ENCODE data around the gene ARNT2. TPM values are rescaled to one million over a fixed set of nuclear protein-coding genes. Genes with fewer than 3 reads are reported as not detected.

Gene ARNT2
- total and polyA plus RNA-seq, 8 donors: 0.58 to 27.4 (median 1.6) TPM

GRCh38 chr15:80636675-80637074 is 232.5 kb downstream of the ARNT2 start:
- Histone ChIP-seq H3K4me3 (no peak overlapping the region), H3K27me3 (no peaks in the 10 kb centered on the region), H3K9me3 (peaks cover 0 to 10% (median 5%) of the 10 kb centered on the region in 4 donors), H3K4me1 (peaks cover 0 to 3% (median 0%) of the 10 kb centered on the region in 4 donors), H3K27ac (no peak overlapping the region), H3K36me3 (no peaks in the 10 kb centered on the region)
- intact Hi-C loops (cut with DNase I; ENCODE audit: low total_unique reads): no loop called here
- TF ChIP-seq POLR2AphosphoS5 (IDR thresholded peaks at IDR 0.05) (no peak), CTCF (IDR thresholded peaks at IDR 0.05) (peak in 1 of 7 experiments; percentile 12), POLR2A (IDR thresholded peaks at IDR 0.05) (no peak)
- peak; percentile 20 to 51 for DNase-seq
- 30 to 45% (median 33%) methylated on average over 7 of the region's 7 CpGs for WGBS, 5 donors

DNA sequence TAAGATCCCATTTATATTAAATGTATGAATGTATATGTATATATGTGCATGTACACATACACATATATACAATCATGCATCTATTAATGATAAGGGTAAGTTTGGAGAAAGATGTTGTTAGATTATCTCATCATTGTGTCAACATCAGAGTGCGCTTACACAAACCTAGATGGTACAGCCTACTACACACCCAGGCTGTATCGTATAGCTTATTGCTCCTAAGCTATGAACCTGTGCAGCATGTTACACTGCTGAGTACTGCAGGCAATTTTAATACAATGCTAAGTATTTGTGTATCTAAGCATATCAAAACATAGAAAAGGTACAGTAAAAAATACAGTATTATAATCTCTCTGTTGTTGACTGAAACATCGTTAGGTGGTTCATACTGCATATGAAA is 233.6 kb downstream of the ARNT2 start:
- no peak for TF ChIP-seq POLR2A (IDR thresholded peaks at IDR 0.05)
- TF ChIP-seq EP300 (IDR thresholded peaks at IDR 0.05): no peak
- no peak for TF ChIP-seq CTCF (IDR thresholded peaks at IDR 0.05)
- no peak for TF ChIP-seq POLR2AphosphoS5 (IDR thresholded peaks at IDR 0.05)
- no peak for DNase-seq
- WGBS, 5 donors: 41 to 54% (median 50%) methylated on average over 3 of the region's 3 CpGs
- intact Hi-C loops (cut with DNase I; ENCODE audit: low total_unique reads): no loop called here
- Histone ChIP-seq H3K27me3 (no peaks in the 10 kb centered on the region), H3K36me3 (no peaks in the 10 kb centered on the region), H3K4me3 (no peak overlapping the region), H3K9me3 (peaks cover 0 to 10% (median 5%) of the 10 kb centered on the region in 4 donors), H3K27ac (no peak overlapping the region), H3K4me1 (peaks cover 0 to 3% (median 0%) of the 10 kb centered on the region in 4 donors)

- TF ChIP-seq CTCF (IDR thresholded peaks at IDR 0.05) (no peak), POLR2AphosphoS5 (IDR thresholded peaks at IDR 0.05) (no peak), EP300 (IDR thresholded peaks at IDR 0.05) (no peak), POLR2A (IDR thresholded peaks at IDR 0.05) (no peak)
- intact Hi-C loops (cut with DNase I; ENCODE audit: low total_unique reads): no loop called here
- no peaks in the 10 kb centered on the region for H3K27me3 ChIP-seq
- no peak for DNase-seq
- no peak overlapping the region for H3K4me3 ChIP-seq
- peaks cover 0 to 10% (median 5%) of the 10 kb centered on the region in 4 donors for H3K9me3 ChIP-seq
- H3K36me3 ChIP-seq: no peaks in the 10 kb centered on the region
- H3K27ac ChIP-seq: no peak overlapping the region
- H3K4me1 ChIP-seq: peaks cover 0 to 3% (median 0%) of the 10 kb centered on the region in 4 donors
- 54 to 83% (median 80%) methylated on average over 3 of the region's 3 CpGs for WGBS, 5 donors
These were observed 234.5 kb downstream of the ARNT2 start for GRCh38 chr15:80638553-80639167.

DNA sequence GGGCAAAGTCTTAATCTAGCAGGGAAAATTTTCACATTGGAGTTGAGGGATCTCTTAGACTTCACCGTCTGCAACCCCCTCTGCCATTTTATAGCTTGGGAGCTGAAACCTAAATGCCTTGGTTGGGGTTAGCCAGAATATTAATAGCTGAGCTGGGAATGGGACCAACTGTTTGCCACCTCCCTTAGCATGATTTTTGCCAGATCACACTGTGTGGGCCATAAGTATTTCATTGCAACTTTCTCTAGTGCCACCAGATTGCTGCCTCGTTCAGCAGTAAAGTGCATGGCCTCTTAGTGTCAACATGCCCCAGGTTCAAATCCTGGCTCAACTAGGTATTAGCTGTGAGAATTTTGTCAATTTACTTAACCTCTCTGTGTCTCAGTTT is 235.0 kb downstream of the ARNT2 start:
- H3K27me3 ChIP-seq: no peaks in the 10 kb centered on the region
- H3K9me3 ChIP-seq: peaks cover 0 to 10% (median 5%) of the 10 kb centered on the region in 4 donors
- H3K4me3 ChIP-seq: no peak overlapping the region
- H3K36me3 ChIP-seq: no peaks in the 10 kb centered on the region
- no peak for DNase-seq
- H3K27ac ChIP-seq: no peak overlapping the region
- H3K4me1 ChIP-seq: peaks cover 0 to 3% (median 0%) of the 10 kb centered on the region in 4 donors
- intact Hi-C loops (cut with DNase I; ENCODE audit: low total_unique reads): no loop called here
- TF ChIP-seq POLR2A (IDR thresholded peaks at IDR 0.05) (no peak), POLR2AphosphoS5 (IDR thresholded peaks at IDR 0.05) (no peak)
- 51 to 89% (median 79%) methylated on average over 2 of the region's 2 CpGs for WGBS, 5 donors

DNA sequence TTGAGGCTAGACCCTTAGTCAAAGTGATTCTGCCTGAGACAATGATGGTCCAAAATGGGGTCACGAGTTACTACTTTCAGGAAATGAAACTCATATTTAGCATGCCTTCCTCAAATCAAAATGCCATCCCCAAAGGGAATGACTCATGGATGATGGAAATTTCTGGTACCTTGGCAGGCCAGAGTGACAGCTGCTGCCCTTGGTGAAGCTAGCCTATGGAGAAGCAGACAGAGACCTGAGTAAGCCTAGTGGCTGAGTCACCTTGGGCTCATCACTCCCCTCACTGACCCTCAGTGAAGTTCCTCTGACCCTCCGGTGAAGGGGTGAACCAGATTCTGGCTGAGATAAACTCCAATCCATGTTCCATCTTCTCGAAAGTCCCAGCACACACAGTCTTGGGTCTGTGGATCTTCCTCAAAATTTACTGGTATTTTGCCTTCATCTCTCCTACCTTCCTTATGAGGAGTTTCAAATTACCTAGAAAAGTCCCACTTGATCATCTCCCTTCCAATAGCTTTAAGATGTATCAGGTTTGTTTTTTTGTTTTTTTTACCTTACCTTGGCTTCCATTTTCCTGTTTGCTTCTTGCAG is 236.4 kb downstream of the ARNT2 start:
- Histone ChIP-seq H3K27ac (no peak overlapping the region), H3K36me3 (no peaks in the 10 kb centered on the region), H3K9me3 (peaks cover 0 to 10% (median 5%) of the 10 kb centered on the region in 4 donors), H3K4me1 (peaks cover 0 to 3% (median 0%) of the 10 kb centered on the region in 4 donors), H3K27me3 (no peaks in the 10 kb centered on the region), H3K4me3 (no peak overlapping the region)
- no peak for TF ChIP-seq POLR2AphosphoS5 (IDR thresholded peaks at IDR 0.05)
- no peak for TF ChIP-seq CTCF (IDR thresholded peaks at IDR 0.05)
- TF ChIP-seq EP300 (IDR thresholded peaks at IDR 0.05): no peak
- TF ChIP-seq POLR2A (IDR thresholded peaks at IDR 0.05): no peak
- 81 to 93% (median 89%) methylated on average over 3 of the region's 3 CpGs for WGBS, 5 donors
- no peak for DNase-seq
- intact Hi-C loops (cut with DNase I; ENCODE audit: low total_unique reads): no loop called here
